Measurements from ENCODE around the gene KRTAP21-2.

DNA sequence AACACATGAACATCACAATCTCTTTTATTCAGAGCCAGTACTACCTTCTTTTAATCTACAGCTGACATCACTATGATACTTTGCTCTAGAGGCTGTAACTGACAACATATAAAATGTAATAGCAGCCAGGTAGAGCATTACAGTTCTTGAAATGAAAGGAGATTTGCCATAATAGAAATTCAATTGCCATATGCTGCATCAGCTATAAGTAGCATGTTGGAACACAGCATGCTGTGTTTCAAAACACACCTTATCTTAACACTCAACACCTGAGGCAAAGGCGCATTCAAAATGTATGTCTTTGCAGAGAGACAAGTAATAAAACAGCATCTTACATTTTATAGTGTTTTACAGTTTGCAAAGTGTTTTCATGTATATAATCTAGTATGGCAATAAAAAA, 32.2 kb upstream of the KRTAP21-2 start:
- TF ChIP-seq BHLHE40 (IDR thresholded peaks at IDR 0.05; ENCODE audit: borderline replicate concordance) = no peak
- no peak for TF ChIP-seq FOXK2 (IDR thresholded peaks at IDR 0.05)
- TF ChIP-seq, protein P1, sequence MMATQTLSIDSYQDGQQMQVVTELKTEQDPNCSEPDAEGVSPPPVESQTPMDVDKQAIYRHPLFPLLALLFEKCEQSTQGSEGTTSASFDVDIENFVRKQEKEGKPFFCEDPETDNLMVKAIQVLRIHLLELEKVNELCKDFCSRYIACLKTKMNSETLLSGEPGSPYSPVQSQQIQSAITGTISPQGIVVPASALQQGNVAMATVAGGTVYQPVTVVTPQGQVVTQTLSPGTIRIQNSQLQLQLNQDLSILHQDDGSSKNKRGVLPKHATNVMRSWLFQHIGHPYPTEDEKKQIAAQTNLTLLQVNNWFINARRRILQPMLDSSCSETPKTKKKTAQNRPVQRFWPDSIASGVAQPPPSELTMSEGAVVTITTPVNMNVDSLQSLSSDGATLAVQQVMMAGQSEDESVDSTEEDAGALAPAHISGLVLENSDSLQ (IDR thresholded peaks at IDR 0.05) = no peak
- TF ChIP-seq FOXA1 (IDR thresholded peaks at IDR 0.05) = no peak
- TF ChIP-seq ARNT (IDR thresholded peaks at IDR 0.05) = no peak
- TF ChIP-seq SP1 (IDR thresholded peaks at IDR 0.05) = no peak
- no peak for TF ChIP-seq TARDBP (IDR thresholded peaks at IDR 0.05)
- TF ChIP-seq CTBP1 (IDR thresholded peaks at IDR 0.05; ENCODE audit: borderline replicate concordance) = no peak
- no peak for TF ChIP-seq NFRKB (IDR thresholded peaks at IDR 0.05)
- no peak for TF ChIP-seq ELF4 (IDR thresholded peaks at IDR 0.05)
- TF ChIP-seq SUZ12 (IDR thresholded peaks at IDR 0.05) = no peak
- no peak for TF ChIP-seq FOXM1 (IDR thresholded peaks at IDR 0.05; ENCODE audit: borderline replicate concordance)
- no peak for TF ChIP-seq ZNF384 (IDR thresholded peaks at IDR 0.05)
- TF ChIP-seq LEF1 (IDR thresholded peaks at IDR 0.05; ENCODE audit: borderline replicate concordance) = no peak
